T-helper 1 cell treated with Interleukin-12 subunit alpha and Interleukin-12 subunit beta and Interleukin-4 antibody, amounts not matched to agents 30 μg/mL and 1 μg/mL, for 36 hours (primary cell): ENCODE data around the gene LRRFIP2.
"Not testable (repeated sequence)": the region's sequence is repeated elsewhere in the genome, so short reads cannot be mapped to it uniquely, and the experiment has no call there.

Source experiments
- H3K27ac Mint-ChIP-seq: one replicate; pipeline ENCODE4 v1.8.0; 2021; ENCODE audit warnings: mild to moderate bottlenecking, mixed read lengths
- H3K27me3 Mint-ChIP-seq: one replicate; pipeline ENCODE4 v1.8.0; 2021; ENCODE audit warnings: low read depth, mixed read lengths
- H3K36me3 Mint-ChIP-seq: one replicate; pipeline ENCODE4 v1.8.0; 2021; ENCODE audit warnings: low read depth, mixed read lengths
- H3K4me1 Mint-ChIP-seq: one replicate; pipeline ENCODE4 v1.8.0; 2021; ENCODE audit warnings: low read depth, mixed read lengths
- H3K4me3 Mint-ChIP-seq: one replicate; pipeline ENCODE4 v1.8.0; 2021; ENCODE audit warnings: mild to moderate bottlenecking, moderate library complexity, mixed read lengths
- H3K9me3 Mint-ChIP-seq: one replicate; pipeline ENCODE4 v1.8.0; 2021; ENCODE audit warnings: mixed read lengths

The LRRFIP2 gene

GRCh38 chr3:37125195-37126073 is 48.9 kb downstream of the LRRFIP2 start:
- H3K36me3 Mint-ChIP-seq, result peaks cover 6% of the 10 kb centered on the region
- H3K9me3 Mint-ChIP-seq, result peaks cover 3% of the 10 kb centered on the region
- peaks cover 6% of the 10 kb centered on the region for H3K4me1 Mint-ChIP-seq
- H3K4me3 Mint-ChIP-seq, result no peak overlapping the region
- no peaks in the 10 kb centered on the region for H3K27me3 Mint-ChIP-seq
- H3K27ac Mint-ChIP-seq, result no peak overlapping the region

- Mint-ChIP-seq H3K4me3 (no peak overlapping the region), H3K27ac (no peak overlapping the region), H3K27me3 (no peaks in the 10 kb centered on the region), H3K4me1 (no peaks in the 10 kb centered on the region), H3K36me3 (peaks cover 6% of the 10 kb centered on the region), H3K9me3 (peaks cover 3% of the 10 kb centered on the region)
Observed at GRCh38 chr3:37124435-37124834, 49.9 kb downstream of the LRRFIP2 start.

- Mint-ChIP-seq H3K36me3 (peaks cover 6% of the 10 kb centered on the region), H3K27me3 (no peaks in the 10 kb centered on the region), H3K4me3 (no peak overlapping the region), H3K27ac (no peak overlapping the region), H3K9me3 (peaks cover 3% of the 10 kb centered on the region), H3K4me1 (no peaks in the 10 kb centered on the region)
Observed at GRCh38 chr3:37123292-37123691, 51.1 kb downstream of the LRRFIP2 start.

GRCh38 chr3:37122069-37122468 is 52.3 kb downstream of the LRRFIP2 start:
- not testable (repeated sequence) for H3K27me3 Mint-ChIP-seq, H3K9me3 Mint-ChIP-seq, H3K36me3 Mint-ChIP-seq, H3K27ac Mint-ChIP-seq, H3K4me3 Mint-ChIP-seq, H3K4me1 Mint-ChIP-seq

GRCh38 chr3:37118163-37118562 is 56.2 kb downstream of the LRRFIP2 start:
- H3K4me1 Mint-ChIP-seq, result peaks cover 1% of the 10 kb centered on the region
- H3K27ac Mint-ChIP-seq, result no peak overlapping the region
- no peak overlapping the region for H3K4me3 Mint-ChIP-seq
- H3K36me3 Mint-ChIP-seq, result peaks cover 4% of the 10 kb centered on the region
- H3K9me3 Mint-ChIP-seq, result peaks cover 3% of the 10 kb centered on the region
- no peaks in the 10 kb centered on the region for H3K27me3 Mint-ChIP-seq

- no peak overlapping the region for H3K27ac Mint-ChIP-seq
- no peaks in the 10 kb centered on the region for H3K27me3 Mint-ChIP-seq
- H3K9me3 Mint-ChIP-seq, result peaks cover 3% of the 10 kb centered on the region
- H3K36me3 Mint-ChIP-seq, result peaks cover 4% of the 10 kb centered on the region
- H3K4me3 Mint-ChIP-seq, result no peak overlapping the region
- H3K4me1 Mint-ChIP-seq, result peaks cover 1% of the 10 kb centered on the region
Observed at GRCh38 chr3:37117548-37117947, 56.8 kb downstream of the LRRFIP2 start.

GRCh38 chr3:37116998-37117397 is 57.4 kb downstream of the LRRFIP2 start:
- Mint-ChIP-seq H3K4me3 (no peak overlapping the region), H3K9me3 (peaks cover under 1% of the 10 kb centered on the region), H3K27me3 (no peaks in the 10 kb centered on the region), H3K4me1 (peaks cover 1% of the 10 kb centered on the region), H3K27ac (no peak overlapping the region), H3K36me3 (peaks cover under 1% of the 10 kb centered on the region)

GRCh38 chr3:37115446-37115845 is 58.9 kb downstream of the LRRFIP2 start:
- Mint-ChIP-seq H3K9me3 (no peaks in the 10 kb centered on the region), H3K27ac (no peak overlapping the region), H3K36me3 (no peaks in the 10 kb centered on the region), H3K4me3 (no peak overlapping the region), H3K27me3 (no peaks in the 10 kb centered on the region), H3K4me1 (peaks cover 1% of the 10 kb centered on the region)

- Mint-ChIP-seq H3K4me1 (peaks cover 1% of the 10 kb centered on the region), H3K36me3 (no peaks in the 10 kb centered on the region), H3K27me3 (no peaks in the 10 kb centered on the region), H3K4me3 (no peak overlapping the region), H3K9me3 (no peaks in the 10 kb centered on the region), H3K27ac (no peak overlapping the region)
Observed at GRCh38 chr3:37114251-37115145, 59.9 kb downstream of the LRRFIP2 start.

- Mint-ChIP-seq H3K4me1 (peaks cover 1% of the 10 kb centered on the region), H3K36me3 (peaks cover 1% of the 10 kb centered on the region), H3K27ac (no peak overlapping the region), H3K27me3 (no peaks in the 10 kb centered on the region), H3K9me3 (no peaks in the 10 kb centered on the region), H3K4me3 (no peak overlapping the region)
Observed at GRCh38 chr3:37112987-37113386, 61.4 kb downstream of the LRRFIP2 start.

GRCh38 chr3:37111199-37111598 is 63.2 kb downstream of the LRRFIP2 start:
- no peak overlapping the region for H3K27ac Mint-ChIP-seq
- H3K9me3 Mint-ChIP-seq, result no peaks in the 10 kb centered on the region
- peaks cover 1% of the 10 kb centered on the region for H3K4me1 Mint-ChIP-seq
- no peaks in the 10 kb centered on the region for H3K27me3 Mint-ChIP-seq
- peaks cover 1% of the 10 kb centered on the region for H3K36me3 Mint-ChIP-seq
- H3K4me3 Mint-ChIP-seq, result no peak overlapping the region

GRCh38 chr3:37107846-37108245 is 66.5 kb downstream of the LRRFIP2 start:
- no peak overlapping the region for H3K27ac Mint-ChIP-seq
- H3K27me3 Mint-ChIP-seq, result no peaks in the 10 kb centered on the region
- H3K4me1 Mint-ChIP-seq, result no peaks in the 10 kb centered on the region
- H3K9me3 Mint-ChIP-seq, result no peaks in the 10 kb centered on the region
- H3K4me3 Mint-ChIP-seq, result no peak overlapping the region
- H3K36me3 Mint-ChIP-seq, result peaks cover 1% of the 10 kb centered on the region

- no peaks in the 10 kb centered on the region for H3K9me3 Mint-ChIP-seq
Observed at GRCh38 chr3:37103103-37103808, 71.1 kb downstream of the LRRFIP2 start.

GRCh38 chr3:37100411-37100810 is 74.0 kb downstream of the LRRFIP2 start:
- no peaks in the 10 kb centered on the region for H3K9me3 Mint-ChIP-seq
- H3K4me1 Mint-ChIP-seq, result no peaks in the 10 kb centered on the region
- H3K27ac Mint-ChIP-seq, result no peak overlapping the region
- H3K36me3 Mint-ChIP-seq, result peaks cover 3% of the 10 kb centered on the region
- H3K4me3 Mint-ChIP-seq, result no peak overlapping the region
- no peaks in the 10 kb centered on the region for H3K27me3 Mint-ChIP-seq

More at GRCh38 chr3:37103103-37103808, 71.1 kb downstream of the LRRFIP2 start:
- Mint-ChIP-seq H3K27ac (no peak overlapping the region), H3K27me3 (no peaks in the 10 kb centered on the region), H3K4me1 (no peaks in the 10 kb centered on the region), H3K36me3 (peaks cover 3% of the 10 kb centered on the region), H3K4me3 (no peak overlapping the region)
